ENCODE results near the gene COPS3.
"Not testable (repeated sequence)": the region's sequence is repeated elsewhere in the genome, so short reads cannot be mapped to it uniquely, and the experiment has no call there.

The COPS3 gene

DNA sequence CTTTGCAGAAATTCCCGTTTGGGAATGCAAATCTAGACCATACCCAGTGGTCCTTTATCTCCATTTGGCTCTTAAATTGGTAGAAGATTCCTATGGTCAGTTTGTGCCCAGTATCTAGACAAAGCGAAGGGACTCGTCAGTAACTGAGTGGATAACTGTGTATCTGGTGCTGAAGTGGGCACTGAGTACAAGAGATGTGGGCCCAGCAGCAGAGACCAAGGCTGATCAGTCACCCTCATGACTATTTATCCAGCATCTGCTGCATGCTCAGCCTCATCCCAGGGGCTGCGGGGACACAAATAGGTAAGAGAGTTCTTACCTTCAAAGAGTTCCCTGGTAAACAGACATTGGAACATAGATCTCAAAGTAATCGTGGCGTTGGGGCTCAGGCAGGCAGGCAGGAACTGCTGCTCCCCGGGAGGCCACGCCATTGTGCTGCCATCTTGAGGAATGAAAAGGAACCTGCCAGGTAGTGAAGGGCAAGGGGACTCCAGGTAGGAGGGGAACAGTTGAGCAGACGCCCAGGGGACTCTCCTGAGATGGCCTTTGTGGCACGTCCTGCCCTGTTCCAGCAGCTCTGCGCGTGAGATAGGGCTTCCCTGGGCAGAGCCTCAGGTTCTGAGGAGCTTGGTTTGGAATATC lies 32.4 kb upstream of the COPS3 start:
- no peak for TF ChIP-seq POLR2A (IDR thresholded peaks at IDR 0.05; ENCODE audit: low read depth, low read length)
- FAIRE-seq (no peak), DNase-seq (ENCODE audit: insufficient read length, low spot score) (no peak)

DNA sequence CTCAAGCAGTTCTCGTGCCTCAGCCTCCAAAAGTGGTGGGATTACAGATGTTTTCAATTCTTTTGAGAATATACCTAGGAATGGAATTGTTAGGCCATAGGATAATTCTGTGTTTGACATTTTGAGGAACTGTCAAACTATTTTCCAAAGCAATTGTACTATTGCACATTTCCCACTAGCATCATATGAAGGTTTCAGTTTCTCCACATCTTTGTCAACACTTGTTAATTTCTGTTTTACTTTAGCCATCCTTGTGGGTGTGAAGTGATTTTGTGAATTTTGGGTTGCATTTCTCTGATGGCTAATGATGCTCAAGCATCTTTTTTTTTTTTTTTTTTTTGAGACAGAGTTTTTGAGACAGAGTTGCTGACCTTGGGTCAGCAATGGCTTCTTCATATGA lies 28.3 kb upstream of the COPS3 start:
- no peak for FAIRE-seq

GRCh38 chr17:17305281-17305801 lies 24.3 kb upstream of the COPS3 start:
- FAIRE-seq (no peak), DNase-seq (ENCODE audit: insufficient read length, low spot score) (no peak)
- no peak for TF ChIP-seq POLR2A (IDR thresholded peaks at IDR 0.05; ENCODE audit: low read depth, low read length)

More for the DNA sequence above, 28.3 kb upstream of the COPS3 start:
- DNase-seq (ENCODE audit: insufficient read length, low spot score) = no peak
- TF ChIP-seq POLR2A (IDR thresholded peaks at IDR 0.05; ENCODE audit: low read depth, low read length) = no peak

- DNase-seq (ENCODE audit: insufficient read length, low spot score) (no peak), FAIRE-seq (no peak)
- TF ChIP-seq POLR2A (IDR thresholded peaks at IDR 0.05; ENCODE audit: low read depth, low read length) = no peak
Observed at GRCh38 chr17:17304521-17304985, 23.5 kb upstream of the COPS3 start.

DNA sequence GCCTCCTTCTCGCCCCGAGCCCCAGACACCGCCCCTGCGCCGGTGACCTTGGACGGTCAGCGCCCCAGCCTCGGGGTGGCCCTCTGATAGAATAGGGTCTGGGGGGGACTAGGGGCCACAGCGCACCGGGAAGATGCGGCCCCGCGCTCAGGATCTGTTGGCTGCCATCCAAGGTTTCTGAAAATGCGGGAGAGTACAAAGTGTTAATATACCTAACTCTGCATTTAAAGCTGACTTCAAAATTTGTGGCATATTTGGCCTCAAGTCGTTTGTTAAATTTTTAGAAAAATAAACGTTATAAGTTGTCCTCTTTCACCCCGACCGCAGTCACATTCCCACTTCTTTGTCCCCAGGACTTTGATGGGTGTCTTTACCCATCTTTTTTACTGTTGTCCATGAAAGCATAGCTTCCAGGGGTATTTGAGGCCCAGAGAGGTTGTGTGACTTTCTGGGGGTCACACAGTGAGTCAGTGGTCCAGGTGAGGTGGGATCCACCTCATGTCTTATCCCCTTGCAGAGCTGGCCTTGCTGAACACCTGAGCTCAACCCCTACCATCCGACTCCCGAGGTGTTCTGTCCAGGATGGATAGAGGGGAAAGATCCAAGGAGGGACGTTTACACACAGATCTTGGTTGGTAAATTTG lies 22.9 kb upstream of the COPS3 start:
- DNase-seq (ENCODE audit: insufficient read length, low spot score) (no peak), FAIRE-seq (no peak)
- TF ChIP-seq POLR2A (IDR thresholded peaks at IDR 0.05; ENCODE audit: low read depth, low read length) = no peak

- FAIRE-seq = no peak
- peak; percentile 97 for DNase-seq (ENCODE audit: insufficient read length, low spot score)
- TF ChIP-seq POLR2A (IDR thresholded peaks at IDR 0.05; ENCODE audit: low read depth, low read length) = peak; percentile 45; the same call in 1 of the 2 replicates
Observed at GRCh38 chr17:17303010-17303846, 22.2 kb upstream of the COPS3 start, which contains the start of gene NT5M. Gene NT5M (plus strand): TSS chr17:17303373. CDS start chr17:17303551, 178 bp downstream.

GRCh38 chr17:17301659-17302058 lies 20.6 kb upstream of the COPS3 start:
- not testable (repeated sequence) for FAIRE-seq; DNase-seq (ENCODE audit: insufficient read length, low spot score)

GRCh38 chr17:17300624-17301568 lies 19.9 kb upstream of the COPS3 start:
- 0 out of 2 replicates have a peak, but pooled peaks have one; percentile 17 for TF ChIP-seq POLR2A (IDR thresholded peaks at IDR 0.05; ENCODE audit: low read depth, low read length)
- FAIRE-seq (no peak), DNase-seq (ENCODE audit: insufficient read length, low spot score) (peak; percentile 78)

- no peak for DNase-seq (ENCODE audit: insufficient read length, low spot score)
- FAIRE-seq = no peak
- no peak for TF ChIP-seq POLR2A (IDR thresholded peaks at IDR 0.05; ENCODE audit: low read depth, low read length)
Observed at GRCh38 chr17:17298108-17298507, 17.1 kb upstream of the COPS3 start.

- no peak for DNase-seq (ENCODE audit: insufficient read length, low spot score)
- FAIRE-seq = no peak
- no peak for TF ChIP-seq POLR2A (IDR thresholded peaks at IDR 0.05; ENCODE audit: low read depth, low read length)
Observed at GRCh38 chr17:17297217-17297616, 16.2 kb upstream of the COPS3 start.

GRCh38 chr17:17295141-17295540 lies 14.1 kb upstream of the COPS3 start:
- no peak for TF ChIP-seq POLR2A (IDR thresholded peaks at IDR 0.05; ENCODE audit: low read depth, low read length)
- FAIRE-seq (no peak), DNase-seq (ENCODE audit: insufficient read length, low spot score) (no peak)

- no peak for TF ChIP-seq POLR2A (IDR thresholded peaks at IDR 0.05; ENCODE audit: low read depth, low read length)
- no peak for DNase-seq (ENCODE audit: insufficient read length, low spot score)
Observed at GRCh38 chr17:17289701-17290100, 8.7 kb upstream of the COPS3 start.

DNA sequence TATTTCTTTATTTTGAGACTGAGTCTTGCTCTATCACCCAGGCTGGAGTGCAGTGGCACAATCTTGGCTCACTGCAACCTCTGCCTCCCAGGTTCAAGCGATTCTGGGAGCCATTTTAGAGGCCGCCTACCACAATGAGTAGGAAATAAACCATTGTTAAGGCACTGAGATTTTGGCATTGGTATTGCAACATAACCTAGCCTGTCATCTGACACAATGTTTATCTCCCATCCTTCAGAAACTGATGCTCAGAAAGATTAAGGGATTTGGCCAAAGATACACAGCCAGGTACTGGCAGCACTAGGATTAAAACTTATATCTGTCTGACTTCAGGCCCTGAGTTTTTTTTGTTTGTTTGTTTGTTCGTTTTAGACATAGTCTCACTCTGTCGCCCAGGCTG lies 8.0 kb upstream of the COPS3 start:
- TF ChIP-seq POLR2A (IDR thresholded peaks at IDR 0.05; ENCODE audit: low read depth, low read length) = no peak
- FAIRE-seq (no peak), DNase-seq (ENCODE audit: insufficient read length, low spot score) (no peak)

More at GRCh38 chr17:17289701-17290100, 8.7 kb upstream of the COPS3 start:
- no peak for FAIRE-seq

Measured in H54 (cell line).